PC-9 (cell line): ENCODE measurements around the gene DNASE1L3.

Experiments used
- EZH2 ChIP-seq: fragments of 200-600 bp; sonication (generic); IDR thresholded peaks from 2 replicates; pipeline ENCODE4 v1.8.0; 2017; ENCODE audit warnings: antibody characterized with exemption, low read depth
- TF ChIP-seq, protein P1 (sequence below): fragments of 200-600 bp; sonication (generic); conservative IDR thresholded peaks from 2 replicates; pipeline ENCODE4 v1.6.1; 2017; ENCODE audit warnings: mixed run types, antibody characterized with exemption, mild to moderate bottlenecking, moderate library complexity

- no peak for TF ChIP-seq EZH2
- TF ChIP-seq, protein P1, sequence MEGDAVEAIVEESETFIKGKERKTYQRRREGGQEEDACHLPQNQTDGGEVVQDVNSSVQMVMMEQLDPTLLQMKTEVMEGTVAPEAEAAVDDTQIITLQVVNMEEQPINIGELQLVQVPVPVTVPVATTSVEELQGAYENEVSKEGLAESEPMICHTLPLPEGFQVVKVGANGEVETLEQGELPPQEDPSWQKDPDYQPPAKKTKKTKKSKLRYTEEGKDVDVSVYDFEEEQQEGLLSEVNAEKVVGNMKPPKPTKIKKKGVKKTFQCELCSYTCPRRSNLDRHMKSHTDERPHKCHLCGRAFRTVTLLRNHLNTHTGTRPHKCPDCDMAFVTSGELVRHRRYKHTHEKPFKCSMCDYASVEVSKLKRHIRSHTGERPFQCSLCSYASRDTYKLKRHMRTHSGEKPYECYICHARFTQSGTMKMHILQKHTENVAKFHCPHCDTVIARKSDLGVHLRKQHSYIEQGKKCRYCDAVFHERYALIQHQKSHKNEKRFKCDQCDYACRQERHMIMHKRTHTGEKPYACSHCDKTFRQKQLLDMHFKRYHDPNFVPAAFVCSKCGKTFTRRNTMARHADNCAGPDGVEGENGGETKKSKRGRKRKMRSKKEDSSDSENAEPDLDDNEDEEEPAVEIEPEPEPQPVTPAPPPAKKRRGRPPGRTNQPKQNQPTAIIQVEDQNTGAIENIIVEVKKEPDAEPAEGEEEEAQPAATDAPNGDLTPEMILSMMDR = no peak
Measured at GRCh38 chr3:58215317-58216025, 4.7 kb upstream of the DNASE1L3 start.
